ENCODE measurements around the gene BOD1.

Gene BOD1

GRCh38 chr5:173629628-173630027 lies 13.2 kb upstream of the BOD1 start:
- H3K9me3 Mint-ChIP-seq = no peaks in the 10 kb centered on the region
- no peak for DNase-seq
- peaks cover 5 to 20% of the 10 kb centered on the region in 2 donors for H3K4me1 Mint-ChIP-seq
- no peak overlapping the region for H3K4me3 Mint-ChIP-seq
- H3K27me3 Mint-ChIP-seq = peaks cover 7 to 12% of the 10 kb centered on the region in 2 donors
- H3K27ac Mint-ChIP-seq = no peak overlapping the region
- peak; percentile 29 to 50 for ATAC-seq (replicated peaks)
- H3K36me3 Mint-ChIP-seq = no peaks in the 10 kb centered on the region

GRCh38 chr5:173628501-173628900 lies 12.1 kb upstream of the BOD1 start:
- Mint-ChIP-seq H3K27me3 (peaks cover 7 to 11% of the 10 kb centered on the region in 2 donors), H3K9me3 (no peaks in the 10 kb centered on the region), H3K4me1 (peaks cover 5 to 20% of the 10 kb centered on the region in 2 donors), H3K4me3 (no peak overlapping the region), H3K36me3 (no peaks in the 10 kb centered on the region), H3K27ac (no peak overlapping the region)
- DNase-seq = no peak
- ATAC-seq (replicated peaks) = no peak

- no peaks in the 10 kb centered on the region for H3K36me3 Mint-ChIP-seq
- H3K4me1 Mint-ChIP-seq = peaks cover 5 to 20% of the 10 kb centered on the region in 2 donors
- H3K4me3 Mint-ChIP-seq = no peak overlapping the region
- ATAC-seq (replicated peaks) (no peak), DNase-seq (no peak)
- H3K27ac Mint-ChIP-seq = no peak overlapping the region
- H3K27me3 Mint-ChIP-seq = peaks cover 7 to 11% of the 10 kb centered on the region in 2 donors
- H3K9me3 Mint-ChIP-seq = no peaks in the 10 kb centered on the region
Measured at GRCh38 chr5:173627860-173628392, 11.5 kb upstream of the BOD1 start.

GRCh38 chr5:173627271-173627670 lies 10.8 kb upstream of the BOD1 start:
- Mint-ChIP-seq H3K4me3 (no peak overlapping the region), H3K36me3 (no peaks in the 10 kb centered on the region), H3K27ac (no peak overlapping the region), H3K4me1 (peaks cover 5 to 20% of the 10 kb centered on the region in 2 donors), H3K9me3 (no peaks in the 10 kb centered on the region), H3K27me3 (peaks cover 6 to 7% of the 10 kb centered on the region in 2 donors)
- no peak for ATAC-seq (replicated peaks)
- no peak for DNase-seq

- Mint-ChIP-seq H3K9me3 (no peaks in the 10 kb centered on the region), H3K4me3 (no peak overlapping the region), H3K27me3 (peaks cover 1 to 2% of the 10 kb centered on the region in 2 donors), H3K4me1 (peaks cover 5 to 20% of the 10 kb centered on the region in 2 donors), H3K27ac (no peak overlapping the region), H3K36me3 (no peaks in the 10 kb centered on the region)
- DNase-seq = no peak
- ATAC-seq (replicated peaks) = no peak
Measured at GRCh38 chr5:173626505-173626820, 10.0 kb upstream of the BOD1 start.

- H3K36me3 Mint-ChIP-seq = no peaks in the 10 kb centered on the region
- peaks cover 5 to 20% of the 10 kb centered on the region in 2 donors for H3K4me1 Mint-ChIP-seq
- H3K4me3 Mint-ChIP-seq = no peak overlapping the region
- no peaks in the 10 kb centered on the region for H3K27me3 Mint-ChIP-seq
- no peak overlapping the region for H3K27ac Mint-ChIP-seq
- DNase-seq = no peak
- no peaks in the 10 kb centered on the region for H3K9me3 Mint-ChIP-seq
- ATAC-seq (replicated peaks) = peak; percentile 81 to 84
Measured at GRCh38 chr5:173625673-173626504, 9.4 kb upstream of the BOD1 start.

GRCh38 chr5:173625261-173625660 lies 8.8 kb upstream of the BOD1 start:
- Mint-ChIP-seq H3K27ac (no peak overlapping the region), H3K27me3 (no peaks in the 10 kb centered on the region), H3K4me3 (no peak overlapping the region), H3K4me1 (peaks cover 5 to 20% of the 10 kb centered on the region in 2 donors), H3K9me3 (no peaks in the 10 kb centered on the region), H3K36me3 (no peaks in the 10 kb centered on the region)
- ATAC-seq (replicated peaks) = no peak
- no peak for DNase-seq

- H3K9me3 Mint-ChIP-seq = no peaks in the 10 kb centered on the region
- no peak for DNase-seq
- no peak overlapping the region for H3K4me3 Mint-ChIP-seq
- H3K27me3 Mint-ChIP-seq = no peaks in the 10 kb centered on the region
- no peaks in the 10 kb centered on the region for H3K36me3 Mint-ChIP-seq
- ATAC-seq (replicated peaks) = no peak
- peak overlapping the region; percentile 48 for H3K27ac Mint-ChIP-seq
- peaks cover 5 to 19% of the 10 kb centered on the region in 2 donors for H3K4me1 Mint-ChIP-seq
Measured at GRCh38 chr5:173624282-173624681, 7.8 kb upstream of the BOD1 start.

- no peaks in the 10 kb centered on the region for H3K9me3 Mint-ChIP-seq
- no peaks in the 10 kb centered on the region for H3K36me3 Mint-ChIP-seq
- no peaks in the 10 kb centered on the region for H3K27me3 Mint-ChIP-seq
- H3K4me1 Mint-ChIP-seq = peaks cover 5 to 14% of the 10 kb centered on the region in 2 donors
- no peak for ATAC-seq (replicated peaks)
- DNase-seq = no peak
- no peak overlapping the region for H3K27ac Mint-ChIP-seq
- H3K4me3 Mint-ChIP-seq = no peak overlapping the region
Measured at GRCh38 chr5:173623789-173624188, 7.3 kb upstream of the BOD1 start.

- H3K27me3 Mint-ChIP-seq = no peaks in the 10 kb centered on the region
- no peak for ATAC-seq (replicated peaks)
- peaks cover 5 to 14% of the 10 kb centered on the region in 2 donors for H3K4me1 Mint-ChIP-seq
- H3K27ac Mint-ChIP-seq = no peak overlapping the region
- no peak for DNase-seq
- no peaks in the 10 kb centered on the region for H3K9me3 Mint-ChIP-seq
- H3K36me3 Mint-ChIP-seq = no peaks in the 10 kb centered on the region
- H3K4me3 Mint-ChIP-seq = no peak overlapping the region
Measured at GRCh38 chr5:173623296-173623771, 6.9 kb upstream of the BOD1 start.

GRCh38 chr5:173622183-173623047 lies 6.0 kb upstream of the BOD1 start:
- no peaks in the 10 kb centered on the region for H3K27me3 Mint-ChIP-seq
- ATAC-seq (replicated peaks) = no peak
- no peak overlapping the region for H3K4me3 Mint-ChIP-seq
- H3K4me1 Mint-ChIP-seq = peaks cover 5 to 14% of the 10 kb centered on the region in 2 donors
- no peaks in the 10 kb centered on the region for H3K9me3 Mint-ChIP-seq
- DNase-seq = no peak
- no peaks in the 10 kb centered on the region for H3K36me3 Mint-ChIP-seq
- H3K27ac Mint-ChIP-seq = no peak overlapping the region

- ATAC-seq (replicated peaks) (no peak), DNase-seq (no peak)
- Mint-ChIP-seq H3K4me3 (no peak overlapping the region), H3K27me3 (no peaks in the 10 kb centered on the region), H3K9me3 (no peaks in the 10 kb centered on the region), H3K27ac (no peak overlapping the region), H3K4me1 (peaks cover 3 to 10% of the 10 kb centered on the region in 2 donors), H3K36me3 (no peaks in the 10 kb centered on the region)
Measured at GRCh38 chr5:173620784-173621183, 4.3 kb upstream of the BOD1 start.

GRCh38 chr5:173618927-173619519 lies 2.6 kb upstream of the BOD1 start:
- peaks cover 8 to 19% of the 10 kb centered on the region in 2 donors for H3K4me1 Mint-ChIP-seq
- H3K9me3 Mint-ChIP-seq = no peaks in the 10 kb centered on the region
- H3K4me3 Mint-ChIP-seq = no peak overlapping the region
- H3K27me3 Mint-ChIP-seq = no peaks in the 10 kb centered on the region
- H3K27ac Mint-ChIP-seq = no peak overlapping the region
- H3K36me3 Mint-ChIP-seq = peaks cover 3 to 4% of the 10 kb centered on the region in 2 donors
- DNase-seq (peak; percentile 33), ATAC-seq (replicated peaks) (no peak)
